Smooth muscle cell (in vitro differentiated cells): ENCODE measurements around the gene NBEAL1. TPM values are rescaled to one million over a fixed set of nuclear protein-coding genes. Genes with fewer than 3 reads are reported as not detected.
"Not testable (repeated sequence)": the region's sequence is repeated elsewhere in the genome, so short reads cannot be mapped to it uniquely, and the experiment has no call there.

ENCODE experiments used
- DNase-seq: peaks from one replicate; lab custom pipeline; 2025; ENCODE audit not compliant: unreplicated experiment; lab: John Stamatoyannopoulos, UW
- H2AFZ ChIP-seq: fragments of 200-600 bp; sonication (generic); 2 replicates; pipeline ENCODE4 v1.6.0; 2016; ENCODE audit warnings: antibody characterized with exemption, low read depth, mild to moderate bottlenecking
- H3F3A ChIP-seq: fragments of 200-600 bp; sonication (generic); 2 replicates; pipeline ENCODE4 v1.6.0; 2017; ENCODE audit warnings: antibody characterized with exemption, low read depth
- H3K27ac ChIP-seq: fragments of 200-600 bp; sonication (generic); 2 replicates; pipeline ENCODE4 v1.5.1; 2016; ENCODE audit warnings: low read depth, mild to moderate bottlenecking
- H3K27me3 ChIP-seq: fragments of 200-600 bp; sonication (generic); 2 replicates; pipeline ENCODE4 v1.6.1; 2016; ENCODE audit warnings: low read depth, mild to moderate bottlenecking
- H3K36me3 ChIP-seq: fragments of 200-600 bp; sonication (generic); 2 replicates; pipeline ENCODE4 v1.5.1; 2016; ENCODE audit warnings: low read depth
- H3K4me1 ChIP-seq: fragments of 200-600 bp; sonication (generic); 2 replicates; pipeline ENCODE4 v1.5.1; 2016; ENCODE audit warnings: low read depth
- H3K4me2 ChIP-seq: fragments of 200-600 bp; sonication (generic); 2 replicates; pipeline ENCODE4 v1.6.0; 2016; ENCODE audit warnings: mild to moderate bottlenecking
- H3K4me3 ChIP-seq: fragments of 200-600 bp; sonication (generic); 2 replicates; pipeline ENCODE4 v1.5.1; 2016; ENCODE audit warnings: mild to moderate bottlenecking
- H3K79me2 ChIP-seq: fragments of 200-600 bp; sonication (generic); 2 replicates; pipeline ENCODE4 v1.6.0; 2016; ENCODE audit warnings: low read depth, mild to moderate bottlenecking
- H3K9ac ChIP-seq: fragments of 200-600 bp; sonication (generic); 2 replicates; pipeline ENCODE4 v1.6.0; 2016; ENCODE audit warnings: low read depth
- H3K9me3 ChIP-seq: fragments of 200-600 bp; sonication (generic); replicated peaks from 2 replicates; pipeline ENCODE4 v1.5.1; 2016; ENCODE audit warnings: low read depth
- H4K20me1 ChIP-seq: fragments of 200-600 bp; sonication (generic); 2 replicates; pipeline ENCODE4 v1.6.0; 2016; ENCODE audit warnings: low read depth
- WGBS: methylation state at CpG from one replicate; pipeline ENCODE4 v1.1.7; 2016; ENCODE audit warnings: low lambda C conversion rate; 5-methylcytosine and 5-hydroxymethylcytosine counted together
- polyA plus RNA-seq: library from polyadenylated mRNA; unstranded; fragments of >200 nt; fragmentation: Nextera tagmentation; extraction: Ambion mirVana; gene quantifications from 2 replicates; pipeline ENCODE4 v1.2.1, GENCODE V29; 2016
- total RNA-seq: library from RNA; depleted of rRNA; stranded (reverse); fragments of >200 nt; gene quantifications from 2 replicates; pipeline ENCODE4 v1.2.3, GENCODE V29; 2014
- TF ChIP-seq, protein P1 (sequence below): fragments of 200-600 bp; sonication (generic); IDR thresholded peaks from 2 replicates; pipeline ENCODE4 v1.5.1; 2017; ENCODE audit warnings: borderline replicate concordance, mild to moderate bottlenecking, antibody characterized with exemption; ENCODE audit not compliant: insufficient read depth, poor library complexity, severe bottlenecking

Gene NBEAL1
- total and polyA plus RNA-seq, 2 experiments from 2014 or later = 12.1 to 32.4 TPM

DNA sequence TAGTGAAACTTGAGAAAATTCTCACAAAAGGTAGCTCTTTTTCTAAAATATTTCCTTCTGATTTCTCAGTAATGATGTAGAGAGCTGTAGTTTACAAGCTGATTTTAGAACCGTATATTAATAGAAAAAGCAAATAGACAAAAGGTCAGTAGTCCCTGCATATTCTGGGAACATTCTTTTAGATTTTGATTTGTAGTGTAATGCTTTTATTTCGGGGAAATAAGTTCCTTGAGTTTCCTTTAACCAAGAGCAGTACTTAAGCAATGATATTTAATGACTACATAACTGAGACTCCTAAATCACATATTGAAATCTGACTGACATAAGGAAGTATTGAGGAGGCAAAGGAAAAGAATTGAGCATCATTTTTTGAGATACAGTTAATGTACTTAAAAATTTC is 22.4 kb downstream of the NBEAL1 start:
- no peaks in the 10 kb centered on the region for H3K36me3 ChIP-seq

GRCh38 chr2:203038586-203038985 is 23.9 kb downstream of the NBEAL1 start:
- Histone ChIP-seq H3K9ac (no peak overlapping the region), H3K4me3 (no peak overlapping the region), H3K36me3 (peaks cover 4% of the 10 kb centered on the region), H3F3A (peaks cover 7% of the 10 kb centered on the region), H3K79me2 (peaks cover 41% of the 10 kb centered on the region), H3K27me3 (no peaks in the 10 kb centered on the region), H3K27ac (no peak overlapping the region), H4K20me1 (peaks cover 63% of the 10 kb centered on the region), H3K9me3 (no peaks in the 10 kb centered on the region), H3K4me2 (no peak overlapping the region), H3K4me1 (no peaks in the 10 kb centered on the region), H2AFZ (no peak overlapping the region)
- TF ChIP-seq, protein P1, sequence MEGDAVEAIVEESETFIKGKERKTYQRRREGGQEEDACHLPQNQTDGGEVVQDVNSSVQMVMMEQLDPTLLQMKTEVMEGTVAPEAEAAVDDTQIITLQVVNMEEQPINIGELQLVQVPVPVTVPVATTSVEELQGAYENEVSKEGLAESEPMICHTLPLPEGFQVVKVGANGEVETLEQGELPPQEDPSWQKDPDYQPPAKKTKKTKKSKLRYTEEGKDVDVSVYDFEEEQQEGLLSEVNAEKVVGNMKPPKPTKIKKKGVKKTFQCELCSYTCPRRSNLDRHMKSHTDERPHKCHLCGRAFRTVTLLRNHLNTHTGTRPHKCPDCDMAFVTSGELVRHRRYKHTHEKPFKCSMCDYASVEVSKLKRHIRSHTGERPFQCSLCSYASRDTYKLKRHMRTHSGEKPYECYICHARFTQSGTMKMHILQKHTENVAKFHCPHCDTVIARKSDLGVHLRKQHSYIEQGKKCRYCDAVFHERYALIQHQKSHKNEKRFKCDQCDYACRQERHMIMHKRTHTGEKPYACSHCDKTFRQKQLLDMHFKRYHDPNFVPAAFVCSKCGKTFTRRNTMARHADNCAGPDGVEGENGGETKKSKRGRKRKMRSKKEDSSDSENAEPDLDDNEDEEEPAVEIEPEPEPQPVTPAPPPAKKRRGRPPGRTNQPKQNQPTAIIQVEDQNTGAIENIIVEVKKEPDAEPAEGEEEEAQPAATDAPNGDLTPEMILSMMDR = no peak
- WGBS = 91% methylated on average over 6 of the region's 6 CpGs
- no peak for DNase-seq

More for the DNA sequence above, 22.4 kb downstream of the NBEAL1 start:
- no peaks in the 10 kb centered on the region for H3K27me3 ChIP-seq
- H2AFZ ChIP-seq = no peak overlapping the region
- H3F3A ChIP-seq = peaks cover 7% of the 10 kb centered on the region
- H3K9me3 ChIP-seq = no peaks in the 10 kb centered on the region
- peaks cover 46% of the 10 kb centered on the region for H3K79me2 ChIP-seq
- H4K20me1 ChIP-seq = peaks cover 71% of the 10 kb centered on the region
- TF ChIP-seq, protein P1 = no peak
- 97% methylated on average over 2 of the region's 2 CpGs for WGBS
- H3K4me3 ChIP-seq = no peak overlapping the region
- no peak overlapping the region for H3K9ac ChIP-seq
- H3K4me2 ChIP-seq = no peak overlapping the region
- H3K27ac ChIP-seq = no peak overlapping the region
- no peak for DNase-seq
- H3K4me1 ChIP-seq = no peaks in the 10 kb centered on the region

DNA sequence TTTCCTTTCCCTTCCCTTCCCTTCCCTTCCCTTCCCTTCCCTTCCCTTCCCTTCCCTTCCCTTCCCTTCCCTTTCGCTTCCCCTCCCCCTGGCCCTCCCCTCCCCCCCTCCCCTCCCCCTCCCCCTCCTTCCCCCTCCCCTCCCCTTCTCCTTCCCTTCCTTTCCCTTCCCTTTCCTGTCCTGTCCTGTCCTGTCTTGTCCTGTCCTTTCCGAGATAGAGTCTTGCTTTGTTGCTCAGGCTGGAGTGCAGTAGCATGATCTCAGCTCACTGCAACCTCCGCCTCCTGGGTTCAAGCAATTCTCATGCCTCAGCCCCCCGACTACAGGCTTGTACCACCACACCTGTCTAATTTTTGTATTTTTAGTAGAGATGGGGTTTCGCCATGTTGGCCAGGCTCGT is 24.5 kb downstream of the NBEAL1 start:
- not testable (repeated sequence) for H3K4me2 ChIP-seq, H3F3A ChIP-seq, H3K4me3 ChIP-seq, H3K27me3 ChIP-seq, H3K9me3 ChIP-seq, H3K4me1 ChIP-seq, DNase-seq, H3K9ac ChIP-seq, H2AFZ ChIP-seq, H3K36me3 ChIP-seq, H3K27ac ChIP-seq
- peaks cover 60% of the 10 kb centered on the region for H4K20me1 ChIP-seq
- peaks cover 40% of the 10 kb centered on the region for H3K79me2 ChIP-seq
- 78% methylated on average over 5 of the region's 6 CpGs for WGBS

DNA sequence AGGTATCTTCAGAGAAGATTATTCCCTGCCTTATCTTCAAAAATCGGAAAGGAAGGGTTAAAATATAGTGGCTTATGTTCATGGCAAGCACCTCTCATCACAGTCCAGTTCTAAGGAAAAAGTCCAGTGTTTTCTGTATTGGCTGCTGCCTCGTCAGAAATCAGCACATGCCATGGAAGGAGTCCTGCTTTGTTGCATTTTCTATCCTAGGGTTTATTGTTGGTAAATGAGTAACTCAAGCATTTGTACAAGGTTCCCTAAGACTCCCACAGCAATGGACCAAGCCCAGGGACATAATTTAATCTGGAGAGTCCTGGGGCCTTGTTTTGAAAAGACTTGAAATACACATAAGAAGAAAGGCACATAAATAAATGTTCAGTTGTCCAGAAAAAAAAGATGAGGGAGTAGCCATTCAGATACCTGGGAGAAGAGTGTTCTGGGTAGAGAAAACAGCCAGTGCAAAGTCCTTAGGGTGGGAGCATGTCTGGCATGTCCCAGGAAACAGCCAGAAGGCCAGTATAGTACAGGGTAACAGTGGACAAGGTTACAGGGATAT is 26.4 kb downstream of the NBEAL1 start:
- no peak for DNase-seq
- Histone ChIP-seq H3K4me2 (no peak overlapping the region), H3K79me2 (peaks cover 38% of the 10 kb centered on the region), H3K27ac (no peak overlapping the region), H3K36me3 (peaks cover 4% of the 10 kb centered on the region), H2AFZ (no peak overlapping the region), H3F3A (no peaks in the 10 kb centered on the region), H3K27me3 (no peaks in the 10 kb centered on the region), H3K9ac (no peak overlapping the region), H3K4me1 (no peaks in the 10 kb centered on the region), H4K20me1 (peaks cover 42% of the 10 kb centered on the region), H3K4me3 (no peak overlapping the region), H3K9me3 (no peaks in the 10 kb centered on the region)
- TF ChIP-seq, protein P1 = no peak
- 86% methylated on average over 2 of the region's 2 CpGs for WGBS
